GM12878 (cell line): ENCODE results near the gene ADGB.

Source experiments
- CBX3 ChIP-seq: fragments of 200-600 bp; sonication (generic); IDR thresholded peaks from 2 replicates; pipeline ENCODE4 v1.6.1; 2016; ENCODE audit warnings: low read depth, borderline replicate concordance
- CTCF ChIP-seq, 3 experiments: IDR thresholded peaks in 2 of 3; conservative IDR thresholded peaks in 1 of 3; 2 replicates each; pipeline ENCODE4 v1.5.1; 2011; ENCODE audit warnings: low read depth in 3 of 3, low read length in 3 of 3, mild to moderate bottlenecking in 3 of 3, control low read depth in 2 of 3, moderate library complexity in 2 of 3, inconsistent platforms in 1 of 3, mixed read lengths in 1 of 3; ENCODE audit not compliant: control insufficient read depth in 2 of 3, insufficient read depth in 1 of 3; ENCODE audit errors: extremely low read depth in 1 of 3
- POLR2AphosphoS5 ChIP-seq: IDR thresholded peaks from 2 replicates; pipeline ENCODE4 v1.6.1; 2011; ENCODE audit warnings: mild to moderate bottlenecking, low read length, inconsistent platforms
- POU2F2 ChIP-seq: IDR thresholded peaks from 3 replicates; pipeline ENCODE4 v1.6.1; 2011; ENCODE audit warnings: low read depth, mild to moderate bottlenecking, low read length, borderline replicate concordance
- SIX5 ChIP-seq: IDR thresholded peaks from 2 replicates; pipeline ENCODE4 v1.6.1; 2011; ENCODE audit warnings: mild to moderate bottlenecking, low read depth, low read length, moderate library complexity; ENCODE audit not compliant: severe bottlenecking
- TAF1 ChIP-seq: IDR thresholded peaks from 2 replicates; pipeline ENCODE4 v1.6.1; 2011; ENCODE audit warnings: mild to moderate bottlenecking, low read depth, low read length, borderline replicate concordance
- USF2 ChIP-seq: IDR thresholded peaks from 2 replicates; pipeline ENCODE4 v1.6.1; 2011; ENCODE audit warnings: low read depth, low read length, improper control_type of control experiment, borderline replicate concordance
- YY1 ChIP-seq: IDR thresholded peaks from 2 replicates; pipeline ENCODE4 v1.6.1; 2011; ENCODE audit warnings: low read depth, mild to moderate bottlenecking, low read length

- TF ChIP-seq TAF1 = no peak
- no peak for TF ChIP-seq YY1
- TF ChIP-seq CBX3 = no peak
- no peak for TF ChIP-seq USF2
- no peak for TF ChIP-seq CTCF (IDR thresholded peaks at IDR 0.05 in 2 of 3, conservative IDR thresholded peaks at IDR 0.05 in 1 of 3; ENCODE audit: control insufficient read depth in 2 of 3, extremely low read depth in 1 of 3, insufficient read depth in 1 of 3, low read depth in 3 of 3, low read length in 3 of 3)
- TF ChIP-seq SIX5 = no peak
- TF ChIP-seq POLR2AphosphoS5 = no peak
- no peak for TF ChIP-seq POU2F2
These were observed 193.2 kb downstream of the ADGB start for GRCh38 chr6:146791930-146792329.
